OCI-LY3 (cell line): ENCODE results near the gene PTPRN2.

Source experiments
- EZH2phosphoT487 ChIP-seq: fragments of 200-600 bp; shearing (Covaris generic); IDR thresholded peaks from 2 replicates; pipeline ENCODE4 v1.6.1; 2018; ENCODE audit warnings: antibody characterized with exemption, mixed run types, low read depth
- TF ChIP-seq, protein P1 (sequence below): fragments of 200-600, 300-600 bp; sonication (generic); IDR thresholded peaks from 2 replicates; pipeline ENCODE4 v1.5.1; 2014; ENCODE audit warnings: antibody characterized with exemption, low read length, low read depth

DNA sequence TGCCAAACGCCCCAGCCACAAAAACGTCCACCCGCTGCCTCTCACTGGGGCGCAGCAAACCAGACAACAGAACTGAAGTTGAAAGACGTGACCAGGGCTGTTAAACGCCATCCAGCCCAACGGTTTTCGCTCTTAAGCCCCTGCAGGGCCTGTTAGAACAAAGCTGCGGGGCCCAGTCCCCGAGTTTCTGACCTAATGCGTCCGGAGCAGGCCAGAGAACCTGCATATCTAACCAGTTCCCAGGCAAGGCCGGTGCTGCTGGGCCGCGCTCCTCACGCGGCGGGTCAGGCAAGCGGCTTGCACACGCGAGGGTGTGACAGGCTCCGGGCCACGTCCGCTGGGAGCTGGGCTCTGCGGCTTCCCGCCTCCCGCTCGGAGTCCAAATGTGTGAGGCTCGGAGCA is 87.0 kb downstream of the PTPRN2 start:
- TF ChIP-seq, protein P1, sequence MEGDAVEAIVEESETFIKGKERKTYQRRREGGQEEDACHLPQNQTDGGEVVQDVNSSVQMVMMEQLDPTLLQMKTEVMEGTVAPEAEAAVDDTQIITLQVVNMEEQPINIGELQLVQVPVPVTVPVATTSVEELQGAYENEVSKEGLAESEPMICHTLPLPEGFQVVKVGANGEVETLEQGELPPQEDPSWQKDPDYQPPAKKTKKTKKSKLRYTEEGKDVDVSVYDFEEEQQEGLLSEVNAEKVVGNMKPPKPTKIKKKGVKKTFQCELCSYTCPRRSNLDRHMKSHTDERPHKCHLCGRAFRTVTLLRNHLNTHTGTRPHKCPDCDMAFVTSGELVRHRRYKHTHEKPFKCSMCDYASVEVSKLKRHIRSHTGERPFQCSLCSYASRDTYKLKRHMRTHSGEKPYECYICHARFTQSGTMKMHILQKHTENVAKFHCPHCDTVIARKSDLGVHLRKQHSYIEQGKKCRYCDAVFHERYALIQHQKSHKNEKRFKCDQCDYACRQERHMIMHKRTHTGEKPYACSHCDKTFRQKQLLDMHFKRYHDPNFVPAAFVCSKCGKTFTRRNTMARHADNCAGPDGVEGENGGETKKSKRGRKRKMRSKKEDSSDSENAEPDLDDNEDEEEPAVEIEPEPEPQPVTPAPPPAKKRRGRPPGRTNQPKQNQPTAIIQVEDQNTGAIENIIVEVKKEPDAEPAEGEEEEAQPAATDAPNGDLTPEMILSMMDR, result no peak
- TF ChIP-seq EZH2phosphoT487, result no peak
